ENCODE data around the gene HOXD10.

DNA sequence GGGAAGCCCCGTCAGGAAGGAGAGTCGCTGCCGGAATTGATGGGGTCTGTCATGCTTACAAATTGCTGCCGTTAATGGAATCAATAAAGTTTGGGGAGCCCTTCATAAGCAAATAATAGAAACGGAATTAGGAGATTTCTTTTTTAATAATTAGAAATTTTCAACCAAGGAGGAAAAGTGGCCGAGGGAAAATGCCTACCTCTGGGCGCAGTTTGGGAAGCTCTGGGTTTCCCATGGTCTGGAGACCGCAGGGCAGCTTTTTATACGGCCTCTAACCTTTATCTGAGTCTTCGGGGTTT is 34.1 kb upstream of the HOXD10 start:
- TF ChIP-seq POLR2A (IDR thresholded peaks at IDR 0.05; ENCODE audit: extremely low read depth, insufficient read length) (no peak), MYC (IDR thresholded peaks at IDR 0.05; ENCODE audit: low read depth, low read length) (no peak)
- TF ChIP-seq, protein P1, sequence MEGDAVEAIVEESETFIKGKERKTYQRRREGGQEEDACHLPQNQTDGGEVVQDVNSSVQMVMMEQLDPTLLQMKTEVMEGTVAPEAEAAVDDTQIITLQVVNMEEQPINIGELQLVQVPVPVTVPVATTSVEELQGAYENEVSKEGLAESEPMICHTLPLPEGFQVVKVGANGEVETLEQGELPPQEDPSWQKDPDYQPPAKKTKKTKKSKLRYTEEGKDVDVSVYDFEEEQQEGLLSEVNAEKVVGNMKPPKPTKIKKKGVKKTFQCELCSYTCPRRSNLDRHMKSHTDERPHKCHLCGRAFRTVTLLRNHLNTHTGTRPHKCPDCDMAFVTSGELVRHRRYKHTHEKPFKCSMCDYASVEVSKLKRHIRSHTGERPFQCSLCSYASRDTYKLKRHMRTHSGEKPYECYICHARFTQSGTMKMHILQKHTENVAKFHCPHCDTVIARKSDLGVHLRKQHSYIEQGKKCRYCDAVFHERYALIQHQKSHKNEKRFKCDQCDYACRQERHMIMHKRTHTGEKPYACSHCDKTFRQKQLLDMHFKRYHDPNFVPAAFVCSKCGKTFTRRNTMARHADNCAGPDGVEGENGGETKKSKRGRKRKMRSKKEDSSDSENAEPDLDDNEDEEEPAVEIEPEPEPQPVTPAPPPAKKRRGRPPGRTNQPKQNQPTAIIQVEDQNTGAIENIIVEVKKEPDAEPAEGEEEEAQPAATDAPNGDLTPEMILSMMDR (IDR thresholded peaks at IDR 0.05; ENCODE audit: low read depth, low read length): no peak
- TF ChIP-seq, protein P2, sequence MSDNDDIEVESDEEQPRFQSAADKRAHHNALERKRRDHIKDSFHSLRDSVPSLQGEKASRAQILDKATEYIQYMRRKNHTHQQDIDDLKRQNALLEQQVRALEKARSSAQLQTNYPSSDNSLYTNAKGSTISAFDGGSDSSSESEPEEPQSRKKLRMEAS (IDR thresholded peaks at IDR 0.05; ENCODE audit: low read depth, low read length): no peak

Measured in NB4 (cell line).